ENCODE measurements around the gene CGA.
"Not testable (repeated sequence)": the region's sequence is repeated elsewhere in the genome, so short reads cannot be mapped to it uniquely, and the experiment has no call there.

The CGA gene

GRCh38 chr6:87095087-87095509, at the start of gene CGA:
Gene CGA (minus strand): TSS chr6:87095106. CDS start chr6:87088200, 6,906 bp downstream.
- no peak for DNase-seq (ENCODE audit: low spot score)

- DNase-seq (ENCODE audit: low spot score), result not testable (repeated sequence)
These were observed 45.0 kb upstream of the CGA start for GRCh38 chr6:87139927-87140326.

GRCh38 chr6:87139236-87139635, 44.3 kb upstream of the CGA start:
- DNase-seq (ENCODE audit: low spot score), result peak; percentile 29

- no peak for DNase-seq (ENCODE audit: low spot score)
These were observed 42.1 kb upstream of the CGA start for GRCh38 chr6:87136963-87137362.

- DNase-seq (ENCODE audit: low spot score), result no peak
These were observed 32.8 kb upstream of the CGA start for GRCh38 chr6:87127737-87128136.

GRCh38 chr6:87126501-87126900, 31.6 kb upstream of the CGA start:
- no peak for DNase-seq (ENCODE audit: low spot score)

- DNase-seq (ENCODE audit: low spot score), result no peak
These were observed 29.2 kb upstream of the CGA start for GRCh38 chr6:87124074-87124473.

GRCh38 chr6:87122477-87122876, 27.6 kb upstream of the CGA start:
- no peak for DNase-seq (ENCODE audit: low spot score)

- no peak for DNase-seq (ENCODE audit: low spot score)
These were observed 23.1 kb upstream of the CGA start for GRCh38 chr6:87118054-87118453.

GRCh38 chr6:87116922-87117321, 22.0 kb upstream of the CGA start:
- no peak for DNase-seq (ENCODE audit: low spot score)

- DNase-seq (ENCODE audit: low spot score), result no peak
These were observed 20.7 kb upstream of the CGA start for GRCh38 chr6:87115402-87116135.

- DNase-seq (ENCODE audit: low spot score), result no peak
These were observed 15.7 kb upstream of the CGA start for GRCh38 chr6:87110636-87111035.

- DNase-seq (ENCODE audit: low spot score), result no peak
These were observed 10.9 kb upstream of the CGA start for GRCh38 chr6:87105823-87106222.

GRCh38 chr6:87104667-87105066, 9.8 kb upstream of the CGA start:
- no peak for DNase-seq (ENCODE audit: low spot score)

GRCh38 chr6:87103977-87104601, 9.2 kb upstream of the CGA start:
- no peak for DNase-seq (ENCODE audit: low spot score)

- DNase-seq (ENCODE audit: low spot score), result no peak
These were observed 7.3 kb upstream of the CGA start for GRCh38 chr6:87102151-87102621.

- DNase-seq (ENCODE audit: low spot score), result no peak
These were observed 6.2 kb upstream of the CGA start for GRCh38 chr6:87101067-87101466.

GRCh38 chr6:87100216-87100615, 5.3 kb upstream of the CGA start:
- no peak for DNase-seq (ENCODE audit: low spot score)

GRCh38 chr6:87099472-87099871, 4.6 kb upstream of the CGA start:
- peak; percentile 20 for DNase-seq (ENCODE audit: low spot score)

- no peak for DNase-seq (ENCODE audit: low spot score)
These were observed 330 bp downstream of the CGA start for GRCh38 chr6:87094576-87094975.

GRCh38 chr6:87093651-87094050, 1.3 kb downstream of the CGA start:
- no peak for DNase-seq (ENCODE audit: low spot score)

GRCh38 chr6:87093199-87093598, 1.7 kb downstream of the CGA start:
- no peak for DNase-seq (ENCODE audit: low spot score)

GRCh38 chr6:87092435-87092834, 2.5 kb downstream of the CGA start:
- DNase-seq (ENCODE audit: low spot score), result no peak

- DNase-seq (ENCODE audit: low spot score), result no peak
These were observed 5.8 kb downstream of the CGA start for GRCh38 chr6:87089135-87089534.

Measured in HuH-7.5 (cell line).